GM18508 (cell line): ENCODE results near the gene FAM110D.

Source experiments
- ATAC-seq: cut with Tn5 transposase; IDR thresholded peaks from one replicate; pipeline ENCODE4 v1.9.1; 2021; ENCODE audit warnings: moderate number of reproducible peaks; ENCODE audit not compliant: insufficient read depth, unreplicated experiment

FAM110D gene

DNA sequence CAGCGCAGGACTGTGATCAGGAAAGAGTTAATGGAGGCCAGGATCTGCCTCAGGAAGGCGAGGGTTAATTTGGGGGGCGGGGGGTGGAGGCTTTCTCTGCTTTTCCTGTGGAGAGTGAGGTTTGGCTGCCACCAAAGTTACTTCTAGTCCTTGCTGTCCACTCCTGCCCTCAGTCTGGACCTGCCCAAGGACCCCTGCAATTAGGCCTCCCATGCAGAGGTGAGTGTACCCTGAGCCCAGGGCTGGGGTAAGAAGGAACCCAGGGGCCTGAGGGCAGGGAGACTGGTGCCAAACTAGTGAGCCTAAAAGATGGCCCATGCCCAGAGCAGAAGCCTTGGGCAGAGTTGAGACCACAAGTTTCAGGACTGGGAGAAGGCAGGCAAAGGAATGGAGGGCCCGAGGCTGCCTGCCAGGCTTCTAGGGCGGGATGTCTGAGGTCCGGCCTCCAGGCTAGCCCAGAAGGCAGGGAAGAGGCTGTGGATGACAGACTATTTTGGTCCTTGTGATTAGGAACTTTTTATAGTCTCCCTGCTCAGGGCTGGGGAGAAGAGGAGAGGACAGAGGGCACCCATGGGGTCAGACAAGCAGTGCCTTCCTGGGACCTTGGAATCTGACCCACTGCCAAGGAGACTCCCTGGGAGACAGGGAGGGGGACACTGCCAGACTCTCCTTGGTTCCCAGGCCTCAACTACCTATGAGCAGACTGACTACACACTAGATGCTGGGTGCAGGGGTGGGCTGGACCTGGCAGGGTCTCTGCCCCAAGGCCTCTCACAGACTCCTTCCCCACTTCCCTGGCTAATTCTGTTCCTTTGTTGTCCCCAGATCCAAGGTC is at the start of gene FAM110D:
Gene FAM110D (plus strand): TSS at position 172 of the 835 bp plus-strand sequence. CDS start 2,213 bp downstream, outside the sequence.
- ATAC-seq, result no peak

DNA sequence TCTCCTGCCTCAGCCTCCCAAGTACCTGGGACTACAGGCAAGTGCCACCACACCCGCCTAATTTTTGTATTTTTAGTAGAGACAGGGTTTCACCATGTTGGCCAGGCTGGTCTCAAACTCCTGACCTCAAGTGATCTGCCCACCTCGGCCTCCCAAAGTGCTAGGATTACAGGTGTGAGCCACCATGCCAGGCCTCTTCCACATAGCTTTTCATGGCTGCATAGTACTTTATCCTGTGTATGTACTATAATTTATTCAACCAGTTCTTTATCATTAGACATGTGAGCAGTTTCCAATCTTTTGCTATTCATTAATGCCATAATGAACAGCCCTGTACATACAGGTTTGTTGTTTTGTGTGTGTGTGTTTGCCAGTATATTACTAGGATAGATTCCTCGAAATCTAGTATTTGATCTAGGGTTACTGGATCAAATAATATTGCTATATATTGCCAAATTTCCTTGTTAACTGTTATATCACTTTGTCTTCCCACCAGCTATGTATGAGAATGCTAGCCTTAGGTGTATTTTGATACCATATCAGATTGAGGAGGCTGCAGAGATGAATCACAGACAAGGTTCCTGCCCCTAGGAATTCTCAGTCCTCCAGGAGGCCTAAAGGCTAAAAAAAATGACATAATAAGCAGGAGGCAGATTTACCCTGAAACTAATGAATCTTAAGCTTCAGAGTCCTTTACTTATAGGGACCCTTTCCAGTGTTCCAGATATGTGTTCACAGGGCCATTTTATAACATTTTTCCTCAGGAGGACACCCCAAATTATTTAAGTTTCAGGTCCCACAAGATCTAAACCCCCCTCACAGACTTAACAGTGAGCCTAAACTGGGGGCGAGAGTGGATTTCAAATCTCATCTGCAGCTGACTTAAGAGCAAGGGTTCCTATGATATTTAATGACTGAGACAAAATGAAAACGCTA is 49.4 kb upstream of the FAM110D start:
- no peak for ATAC-seq

DNA sequence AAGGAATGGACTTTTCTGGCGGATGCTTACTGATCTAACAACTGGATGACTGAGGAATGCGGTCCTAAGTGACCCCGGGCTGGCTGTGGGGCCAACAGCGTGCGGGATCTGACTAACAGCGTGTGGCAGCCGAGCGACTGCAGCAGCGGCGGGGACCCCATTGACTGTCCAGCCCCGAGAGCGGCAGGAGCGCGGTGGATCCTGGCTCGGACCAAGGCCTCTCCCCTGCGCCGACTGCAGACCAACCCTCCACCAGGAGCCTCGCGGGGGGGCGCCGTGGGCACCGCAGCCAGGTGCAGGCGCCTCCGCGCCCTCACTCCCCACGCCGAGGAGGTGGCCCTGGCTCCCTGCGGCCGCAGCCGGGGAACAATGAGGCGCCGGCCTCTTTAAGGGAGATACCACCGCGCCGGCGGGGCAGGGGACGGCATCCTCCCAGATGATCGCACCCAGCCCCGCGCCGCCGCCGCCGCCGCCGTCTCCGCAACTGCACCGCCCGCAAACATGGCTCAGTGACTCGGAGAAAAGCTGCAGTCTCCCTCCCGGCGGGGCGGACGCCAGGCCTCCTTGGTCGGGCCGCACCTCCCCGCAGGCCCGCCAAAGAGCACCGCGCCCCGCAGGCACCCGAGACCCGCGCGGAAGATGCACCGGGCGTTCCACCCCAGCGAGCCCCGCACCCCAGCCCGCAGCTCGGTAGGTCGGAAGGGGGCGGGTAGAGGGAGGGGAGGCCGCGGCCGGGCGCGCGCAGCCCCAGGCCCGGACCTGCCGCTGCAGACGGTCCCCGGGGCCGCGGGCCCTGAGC is 47.9 kb upstream of the FAM110D start:
- ATAC-seq, result no peak

DNA sequence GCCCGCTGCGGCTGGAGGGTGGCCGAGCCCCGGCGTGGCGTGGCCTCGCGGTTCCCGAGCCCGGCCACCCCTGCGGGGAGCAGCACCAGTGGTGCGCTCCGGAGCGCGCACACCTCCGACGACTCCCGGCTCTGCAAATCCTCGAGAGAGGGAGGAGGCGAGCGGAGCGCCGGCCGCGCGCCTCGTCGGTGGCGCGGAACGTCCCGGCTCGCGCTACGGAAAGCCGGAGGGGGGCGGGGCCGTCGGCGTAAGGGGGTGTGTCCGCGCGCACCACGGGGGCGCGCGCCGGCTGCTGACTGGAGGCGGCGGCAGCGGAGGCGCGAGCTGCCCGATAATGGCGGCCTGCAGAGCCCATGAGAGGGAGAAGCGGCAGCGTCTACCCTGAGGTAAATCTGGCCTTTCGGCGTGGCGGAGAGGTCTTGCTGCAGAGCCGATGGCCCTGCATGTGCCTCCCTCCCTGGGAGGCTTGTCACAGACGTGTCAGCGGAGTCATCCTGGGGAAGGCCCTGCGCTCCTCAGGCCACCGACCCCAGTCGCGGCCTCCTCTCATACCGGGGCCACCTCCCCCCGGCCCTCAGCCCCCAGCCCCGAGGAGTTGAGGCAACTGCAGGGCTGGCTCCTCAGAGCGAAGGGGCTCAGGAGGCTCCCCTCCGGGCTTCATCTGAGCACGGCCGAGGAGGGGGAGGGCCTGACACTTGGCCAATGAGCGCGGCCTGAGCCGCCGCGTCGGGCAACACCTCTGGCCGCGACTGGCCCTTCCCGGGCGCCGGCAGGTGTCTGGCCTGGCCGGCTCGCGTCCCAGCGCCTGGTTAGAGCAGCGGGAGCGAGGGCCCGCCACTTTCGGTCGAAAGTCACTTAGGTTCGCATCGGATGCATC is 47.1 kb upstream of the FAM110D start, which contains the start of gene PDIK1L:
Gene PDIK1L (plus strand): TSS at position 295 of the 877 bp plus-strand sequence. CDS start 2,485 bp downstream, outside the sequence.
- ATAC-seq, result no peak

DNA sequence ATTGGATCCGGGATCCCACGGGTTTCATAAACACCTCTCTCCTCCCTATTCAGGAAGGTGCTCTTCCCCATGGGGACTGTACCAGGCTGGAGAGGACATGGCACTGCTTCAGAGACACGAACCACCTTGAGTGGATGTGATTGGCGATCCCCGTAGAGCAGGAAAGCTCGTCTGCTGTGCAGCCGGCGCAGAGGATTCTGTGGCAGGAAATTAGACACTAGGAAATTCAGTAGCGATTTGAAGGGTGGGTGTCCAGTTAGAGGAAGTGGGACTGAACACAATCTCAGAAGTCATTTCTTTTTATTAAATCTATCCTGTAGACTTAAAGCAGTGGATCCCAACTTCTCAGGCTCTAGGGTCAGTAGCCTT is 46.5 kb upstream of the FAM110D start:
- no peak for ATAC-seq

DNA sequence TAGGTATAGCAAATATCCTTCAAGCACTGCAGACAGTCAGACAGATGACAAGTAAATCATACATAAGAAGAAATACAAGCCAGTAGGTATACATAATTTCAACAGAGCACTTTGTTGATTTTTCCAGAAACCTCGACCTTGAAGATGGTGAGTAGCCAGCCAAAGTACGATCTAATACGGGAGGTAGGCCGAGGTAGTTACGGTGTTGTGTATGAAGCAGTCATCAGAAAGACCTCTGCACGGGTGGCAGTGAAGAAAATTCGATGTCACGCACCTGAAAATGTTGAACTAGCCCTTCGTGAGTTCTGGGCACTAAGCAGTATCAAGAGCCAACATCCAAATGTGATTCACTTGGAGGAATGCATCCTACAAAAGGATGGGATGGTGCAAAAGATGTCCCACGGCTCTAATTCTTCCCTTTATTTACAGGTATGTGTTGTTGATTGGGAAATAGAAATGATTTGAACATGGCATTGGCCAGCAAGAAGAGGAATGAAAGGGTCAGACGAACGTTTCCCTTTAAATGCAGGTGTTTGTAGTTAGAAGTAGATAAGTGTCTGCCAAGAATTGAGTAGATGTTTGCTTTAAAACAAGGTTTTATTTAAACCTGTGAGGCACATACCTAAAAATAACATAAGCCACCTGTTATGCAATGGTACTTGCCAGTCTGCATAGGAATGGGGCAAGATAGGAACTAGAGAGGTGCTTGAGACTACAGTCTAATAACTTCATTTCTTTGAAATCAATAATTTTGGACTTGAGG is 44.5 kb upstream of the FAM110D start:
- ATAC-seq, result no peak

DNA sequence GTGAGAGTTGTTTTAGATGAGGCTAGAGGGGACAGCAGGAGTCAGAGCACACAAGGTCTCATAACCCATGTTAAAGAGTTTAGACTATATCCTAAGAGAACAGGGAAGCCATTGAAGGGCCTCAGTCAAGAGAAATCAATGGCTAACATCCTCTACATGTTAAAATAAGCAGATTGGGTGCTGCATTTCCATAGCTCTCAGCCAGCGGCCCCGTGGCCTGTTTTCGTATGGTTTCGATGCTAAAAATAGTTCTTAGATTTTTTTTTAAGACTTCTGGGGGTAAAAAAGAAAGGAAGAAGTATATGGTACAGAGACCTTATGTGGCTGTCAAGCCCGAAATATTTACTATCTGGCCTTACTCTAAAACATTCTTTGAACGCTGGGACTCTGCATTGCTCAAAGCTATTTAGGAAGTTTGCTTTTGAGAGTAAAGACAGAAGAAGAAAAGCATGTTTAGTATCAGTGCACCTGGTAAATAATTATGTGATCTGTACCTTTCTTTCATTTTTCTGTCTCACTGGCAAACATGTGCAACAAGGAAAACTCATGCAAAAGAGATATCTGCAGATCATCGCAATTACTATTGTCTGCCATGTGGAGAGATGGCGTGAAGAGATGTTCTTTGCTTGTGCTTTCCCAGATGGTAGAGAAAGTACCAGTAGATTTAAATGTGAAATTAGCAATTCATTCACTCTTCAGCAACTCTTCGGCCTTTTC is 38.8 kb upstream of the FAM110D start:
- no peak for ATAC-seq

DNA sequence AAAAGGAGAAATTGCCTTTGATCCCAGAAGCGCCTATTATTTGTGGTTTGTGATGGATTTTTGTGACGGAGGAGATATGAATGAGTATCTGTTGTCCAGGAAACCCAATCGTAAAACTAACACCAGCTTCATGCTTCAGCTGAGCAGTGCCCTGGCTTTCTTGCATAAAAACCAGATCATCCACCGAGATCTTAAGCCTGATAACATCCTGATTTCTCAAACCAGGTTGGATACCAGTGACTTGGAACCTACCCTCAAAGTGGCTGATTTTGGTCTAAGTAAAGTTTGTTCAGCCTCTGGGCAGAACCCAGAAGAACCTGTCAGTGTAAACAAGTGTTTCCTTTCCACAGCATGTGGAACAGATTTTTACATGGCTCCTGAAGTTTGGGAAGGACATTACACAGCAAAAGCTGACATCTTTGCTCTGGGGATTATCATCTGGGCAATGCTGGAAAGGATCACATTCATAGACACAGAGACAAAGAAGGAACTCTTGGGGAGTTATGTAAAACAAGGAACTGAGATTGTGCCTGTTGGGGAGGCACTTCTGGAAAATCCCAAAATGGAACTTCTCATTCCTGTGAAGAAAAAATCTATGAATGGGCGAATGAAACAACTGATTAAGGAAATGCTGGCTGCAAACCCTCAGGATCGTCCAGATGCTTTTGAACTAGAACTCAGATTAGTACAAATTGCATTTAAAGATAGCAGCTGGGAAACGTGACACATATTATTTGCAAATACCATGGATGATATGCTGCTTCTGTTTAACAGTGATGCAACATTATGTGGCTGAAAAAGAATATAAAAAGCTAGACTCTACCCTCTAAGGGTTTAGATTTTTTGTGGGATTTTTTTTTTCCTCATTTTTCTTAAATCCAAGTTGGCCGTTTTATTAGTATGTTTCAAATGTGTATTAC is 36.8 kb upstream of the FAM110D start:
- ATAC-seq, result no peak

DNA sequence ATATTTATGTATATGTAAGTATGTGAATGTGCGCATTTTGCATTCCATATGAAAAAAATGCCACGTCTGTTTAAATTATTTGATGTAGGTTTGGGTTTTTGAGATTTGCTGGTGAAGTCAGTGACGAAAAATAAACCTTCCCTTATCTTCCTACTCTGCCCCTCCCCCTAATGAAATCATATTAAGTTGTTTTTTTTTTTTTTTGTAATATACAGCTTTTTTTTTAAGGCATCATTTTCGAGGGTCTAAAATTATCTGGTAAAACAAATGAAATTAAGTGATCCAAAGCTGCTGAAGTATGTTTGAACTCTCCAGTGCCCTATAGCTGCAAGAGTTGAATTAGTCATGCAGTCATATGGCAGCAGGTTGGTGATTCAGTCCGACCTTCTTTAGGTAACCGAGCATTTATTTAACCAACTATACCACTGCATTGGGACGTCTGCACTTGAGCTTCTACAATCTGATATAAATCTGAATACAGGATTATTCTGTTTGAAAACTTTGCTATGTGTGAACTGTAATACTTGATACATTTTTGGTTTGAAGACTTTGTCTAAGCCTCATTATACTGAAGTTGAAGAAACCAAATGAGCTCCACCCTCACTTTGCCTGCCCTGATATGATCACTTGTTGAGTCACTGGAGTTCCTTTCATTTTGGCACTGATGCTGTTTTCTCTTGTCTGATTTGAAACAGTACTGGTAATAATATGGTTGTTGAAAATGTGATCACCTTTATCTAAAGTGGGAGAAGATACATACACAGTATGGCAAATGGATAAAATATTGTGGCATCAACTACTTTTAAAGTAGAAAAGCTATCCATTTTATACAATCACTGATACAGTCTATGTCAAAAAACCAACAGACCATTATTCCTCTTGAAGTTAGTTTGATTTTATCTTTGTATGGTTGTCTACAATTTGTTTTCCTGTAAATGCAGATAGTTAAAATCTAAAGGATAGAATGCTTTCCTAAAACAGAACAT is 35.6 kb upstream of the FAM110D start:
- ATAC-seq, result no peak

DNA sequence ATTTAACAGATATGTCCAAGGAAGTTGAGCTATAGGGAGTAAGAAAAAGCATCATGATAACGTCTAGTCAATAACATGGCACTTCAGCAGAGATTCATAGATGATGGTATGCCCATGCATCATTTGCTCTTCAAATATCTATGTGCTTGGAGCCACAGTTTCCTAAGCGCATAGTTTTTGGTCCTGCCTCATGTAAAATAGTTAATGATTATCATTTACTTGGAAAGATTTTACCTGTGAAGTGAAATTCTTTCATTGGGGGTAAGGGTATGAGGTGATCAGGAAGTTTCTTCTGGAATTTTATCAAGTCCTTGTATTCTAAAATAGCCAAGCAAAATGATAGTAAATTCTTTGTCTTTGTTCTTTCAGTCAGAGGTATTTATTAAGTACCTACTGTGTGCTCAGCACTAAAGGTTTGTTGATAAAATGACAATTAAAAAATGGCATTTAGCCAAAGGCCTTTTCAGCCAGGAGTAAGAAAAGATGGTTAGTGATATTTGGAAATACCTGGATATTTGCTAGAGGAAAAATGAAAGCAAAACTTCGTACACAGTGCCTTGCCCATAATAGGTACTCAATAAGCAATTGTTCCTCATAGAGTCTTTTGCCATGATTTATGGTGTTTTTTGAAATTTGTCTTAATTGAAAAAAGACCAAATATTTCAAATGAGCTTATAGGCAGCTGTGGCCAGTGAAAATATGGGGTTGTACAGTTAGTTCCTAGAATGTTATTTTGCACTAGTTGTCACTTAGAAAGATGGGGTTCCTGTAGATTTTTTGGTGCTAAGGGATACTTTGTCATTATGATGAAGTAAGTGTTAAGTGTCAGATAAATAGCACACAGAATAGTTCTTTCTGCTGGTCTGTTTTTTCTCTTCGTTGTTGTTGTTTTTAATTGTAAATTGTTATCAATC is 34.2 kb upstream of the FAM110D start:
- no peak for ATAC-seq

DNA sequence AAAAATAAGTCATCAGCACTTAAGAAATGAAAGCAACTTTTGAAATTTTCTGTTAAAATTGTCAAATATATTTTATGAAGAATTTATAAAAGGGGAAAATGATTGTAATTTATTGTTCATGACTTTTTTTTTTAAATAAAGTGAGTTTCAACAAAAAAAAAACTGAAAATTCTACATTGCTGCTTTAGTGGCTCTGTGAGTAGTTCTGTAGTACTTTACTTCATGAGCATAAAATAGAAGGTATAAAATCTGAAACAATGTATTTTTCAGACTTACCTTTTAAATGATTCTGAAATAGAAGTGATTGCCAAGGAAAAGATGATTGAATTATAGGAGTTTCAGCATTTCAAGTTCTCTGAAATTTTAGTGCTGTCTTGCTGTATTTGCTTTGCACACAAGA is 33.5 kb upstream of the FAM110D start:
- ATAC-seq, result no peak

DNA sequence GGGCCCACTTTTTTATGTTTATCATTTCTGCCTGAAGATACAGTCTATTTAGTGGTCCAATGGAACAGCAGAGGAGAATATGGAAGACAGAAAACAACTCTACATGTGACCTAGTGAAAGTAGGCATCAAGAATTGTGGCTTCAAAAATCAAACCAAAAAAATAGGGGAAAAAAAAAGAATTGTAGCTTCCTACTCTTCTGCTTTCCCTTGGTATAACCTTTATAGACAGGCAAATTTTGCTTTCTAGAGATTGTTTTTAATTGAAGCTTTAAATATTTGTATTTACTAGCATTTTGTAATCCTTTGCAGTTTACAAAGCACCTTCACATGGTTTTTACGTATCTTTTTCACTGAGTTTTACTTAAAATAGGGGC is 32.9 kb upstream of the FAM110D start:
- no peak for ATAC-seq

DNA sequence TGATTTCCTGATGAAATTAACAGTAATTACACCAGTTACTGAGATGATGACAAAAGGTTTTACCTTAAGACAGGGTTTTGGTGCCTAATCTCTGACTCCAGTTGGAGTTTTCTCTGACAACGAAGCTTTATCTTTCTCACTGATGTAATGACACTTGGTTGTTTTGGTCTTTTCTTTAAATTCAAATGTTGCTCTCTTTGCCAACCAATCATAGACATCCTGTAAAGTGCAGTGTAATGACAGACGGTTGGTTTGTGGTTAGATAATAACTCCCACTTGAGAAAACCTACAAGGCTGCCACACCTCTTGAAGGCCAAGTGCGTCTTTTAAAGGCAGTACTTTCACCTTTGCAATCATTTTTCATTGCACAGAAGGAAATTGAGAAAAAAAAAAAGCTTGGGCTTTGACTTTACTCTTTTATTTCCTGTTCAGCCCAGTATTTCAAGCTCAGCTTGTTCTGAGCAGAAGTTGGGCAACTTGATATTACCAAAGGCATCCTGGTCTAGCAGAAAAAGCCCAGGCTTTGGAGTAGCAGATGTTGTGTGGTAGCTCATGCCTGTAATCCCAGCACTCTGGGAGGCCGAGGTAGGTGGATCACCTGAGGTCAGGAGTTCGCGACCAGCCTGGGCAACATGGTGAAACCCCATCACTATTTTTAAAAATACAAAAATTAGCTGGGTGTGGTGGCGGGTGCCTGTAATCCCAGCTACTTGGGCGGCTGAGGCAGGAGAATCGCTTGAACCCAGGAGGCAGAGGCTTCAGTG is 32.4 kb upstream of the FAM110D start:
- ATAC-seq, result no peak
